Stimulated activated CD8-positive, alpha-beta memory T cell treated with anti-CD3 and anti-CD28 coated beads, Interleukin-7, amount 100 ng/mL, for 24 hours (primary cell): ENCODE measurements around the gene MIER1.
A peak's percentile ranks its signal among the peaks of the same experiment; 100 is the strongest.
"Not testable (repeated sequence)": the region's sequence is repeated elsewhere in the genome, so short reads cannot be mapped to it uniquely, and the experiment has no call there.

Source experiments
- DNase-seq: peaks from one replicate; pipeline ENCODE4 v3.0.0-alpha.2; 2020; ENCODE audit warnings: low read depth

Gene MIER1

DNA sequence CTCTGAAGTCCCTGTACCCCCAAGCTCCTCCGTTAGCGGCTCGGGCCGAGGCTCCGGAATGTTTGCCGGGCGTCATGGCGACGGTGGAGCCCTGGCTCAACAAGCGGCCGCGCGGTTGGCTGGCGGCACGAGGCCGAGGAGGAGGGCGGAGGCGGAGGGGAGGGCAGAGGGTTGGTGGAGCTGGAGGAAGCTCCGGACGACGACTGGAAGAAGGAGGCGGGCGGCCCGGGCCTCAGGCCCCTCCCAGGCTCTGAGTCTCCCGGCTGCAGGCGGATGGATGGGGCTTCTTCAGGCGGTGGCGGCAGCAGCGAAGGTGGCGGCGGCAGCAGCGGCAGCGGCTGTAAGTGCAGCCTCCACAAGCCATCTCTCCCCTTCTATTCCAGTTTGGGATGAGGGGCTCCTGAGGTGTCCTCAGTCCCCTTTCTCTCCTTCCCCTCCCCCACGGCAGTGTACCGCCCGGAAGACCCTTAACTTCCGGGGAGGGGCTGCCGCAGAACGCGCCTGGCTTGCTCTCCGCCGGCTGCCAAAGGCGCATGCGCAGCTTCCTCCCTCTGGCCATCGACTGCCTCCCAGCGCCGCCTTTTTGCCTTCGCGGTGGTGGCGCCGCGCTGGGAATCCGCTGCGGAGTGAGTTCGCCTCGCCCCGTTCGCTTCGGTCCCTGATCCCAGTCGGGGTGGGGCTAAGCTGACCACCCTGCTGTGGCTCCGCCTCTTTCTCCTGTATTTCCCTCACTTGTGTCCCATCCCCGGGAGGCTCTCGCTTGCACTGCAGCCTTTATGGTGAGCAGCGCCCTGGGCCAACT is at the start of gene MIER1, which contains the start of gene DNAI4:
MIER1 (plus strand) TSS at position 235 of the 802 bp plus-strand sequence; CDS start at position 274, 39 bp downstream.
DNAI4 (minus strand) TSS at position 101 of the 802 bp plus-strand sequence; CDS start at position 76, 25 bp downstream.
- DNase-seq: peak; percentile 96

DNA sequence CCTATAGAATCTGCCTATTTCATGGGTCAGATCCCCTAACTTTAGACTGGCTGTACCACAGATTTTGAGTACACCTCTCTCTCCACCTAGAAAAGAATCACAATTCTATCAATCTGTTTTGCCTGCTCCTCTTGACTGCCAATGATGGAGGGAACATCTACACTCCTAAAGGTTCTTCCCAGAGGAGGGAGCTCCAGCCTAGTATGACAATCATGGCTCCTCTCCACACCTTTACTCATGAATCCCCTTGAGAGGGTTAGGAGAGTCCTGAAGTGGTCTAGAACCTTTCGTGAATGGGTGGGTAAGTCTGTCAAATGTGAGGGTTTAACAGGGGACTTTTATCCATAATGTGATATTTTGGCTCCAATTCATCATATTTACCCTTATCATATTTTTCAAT is 48.1 kb upstream of the MIER1 start:
- no peak for DNase-seq

DNA sequence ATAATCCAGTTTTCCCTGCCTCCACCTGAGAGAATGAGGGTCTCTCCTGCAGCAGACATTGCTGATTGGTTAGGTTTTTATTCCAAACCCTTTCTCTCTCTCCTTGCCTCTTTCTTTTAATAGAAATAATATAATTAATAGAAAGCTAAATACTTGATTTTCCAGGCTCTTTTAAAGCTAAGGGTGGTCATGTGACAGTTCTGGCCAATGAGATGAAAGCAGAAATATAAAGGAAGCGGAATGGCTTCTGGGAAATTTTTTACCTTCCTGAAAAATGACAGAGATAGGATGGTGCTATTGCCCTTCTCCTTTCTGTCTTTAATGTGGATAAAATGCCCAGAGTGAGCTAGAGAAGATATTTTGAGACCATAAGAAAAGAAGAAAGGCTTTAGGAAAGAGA is 35.8 kb upstream of the MIER1 start:
- no peak for DNase-seq

DNA sequence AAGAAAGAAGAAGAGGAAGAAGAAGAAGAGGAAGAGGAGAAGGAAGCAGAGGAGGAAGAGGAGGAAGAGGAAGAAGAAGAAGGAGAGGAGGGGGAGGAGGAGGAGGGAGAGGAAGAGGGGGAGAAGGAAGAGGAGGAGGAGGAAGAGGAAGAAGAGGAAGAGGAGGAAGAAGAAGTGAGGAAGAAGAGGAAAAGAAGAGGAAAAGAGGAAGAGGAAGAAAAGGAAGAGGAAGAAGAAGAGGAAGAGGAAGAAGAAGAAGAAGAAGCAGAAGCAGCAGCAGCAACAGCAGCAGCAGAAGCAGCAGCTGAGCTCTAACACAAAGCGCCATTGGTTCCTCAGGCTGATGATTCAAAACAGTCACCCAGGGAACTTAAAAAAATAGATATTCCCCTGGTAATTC is 34.2 kb upstream of the MIER1 start:
- DNase-seq: no peak

DNA sequence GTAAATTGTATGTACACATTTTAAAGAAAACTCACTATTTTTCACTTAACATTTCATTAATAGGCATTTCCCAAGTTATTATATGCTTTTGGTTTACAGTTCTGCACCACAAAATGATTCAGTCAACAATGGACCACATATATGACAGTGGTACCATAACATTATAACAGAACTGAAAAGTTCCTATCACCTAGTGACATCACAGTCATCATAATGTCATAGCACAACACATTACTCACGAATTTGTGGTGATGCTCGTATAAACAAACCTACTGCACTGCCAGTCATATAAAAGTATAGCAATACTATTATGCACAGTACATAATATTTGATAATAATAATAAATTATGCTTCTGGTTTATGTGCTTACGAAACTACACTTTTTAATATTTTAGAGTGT is 31.1 kb upstream of the MIER1 start:
- no peak for DNase-seq

DNA sequence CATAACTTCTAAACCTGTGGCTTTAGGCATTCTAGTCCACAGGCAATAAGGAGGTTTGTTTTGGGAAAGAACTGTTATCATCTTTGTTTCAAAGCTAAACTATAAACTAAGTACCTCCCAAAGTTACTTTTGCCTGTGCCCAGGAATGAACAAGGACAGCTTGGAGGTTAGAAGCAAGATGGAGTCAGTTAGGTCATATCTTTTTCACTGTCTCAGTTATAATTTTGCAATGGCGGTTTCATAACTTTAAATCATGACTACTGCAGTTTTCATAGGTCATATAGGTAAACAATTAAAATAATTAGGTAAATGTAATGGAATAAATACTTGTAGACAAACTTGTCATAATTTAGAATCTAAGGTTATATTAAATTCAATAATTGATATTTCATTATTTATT is 9.6 kb upstream of the MIER1 start:
- DNase-seq: not testable (repeated sequence)

DNA sequence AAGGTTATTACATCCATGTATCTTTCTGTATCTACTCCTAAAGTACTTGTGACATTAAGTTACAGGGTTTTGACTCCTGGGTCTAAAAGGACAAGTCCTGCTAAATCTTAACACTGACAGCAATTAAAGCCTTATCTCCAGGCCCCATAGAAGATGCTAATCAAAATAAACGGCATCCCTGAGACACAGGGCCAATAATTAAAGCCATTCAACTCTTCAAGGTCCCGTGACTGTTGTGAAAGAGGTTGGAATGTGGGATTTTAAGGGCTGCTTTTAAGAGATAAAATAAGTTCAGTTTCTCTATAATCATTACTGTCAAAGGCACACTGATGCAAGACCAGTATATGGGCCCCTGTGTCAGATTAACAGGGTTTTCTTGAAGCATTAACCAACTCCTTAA is 8.5 kb upstream of the MIER1 start:
- no peak for DNase-seq

DNA sequence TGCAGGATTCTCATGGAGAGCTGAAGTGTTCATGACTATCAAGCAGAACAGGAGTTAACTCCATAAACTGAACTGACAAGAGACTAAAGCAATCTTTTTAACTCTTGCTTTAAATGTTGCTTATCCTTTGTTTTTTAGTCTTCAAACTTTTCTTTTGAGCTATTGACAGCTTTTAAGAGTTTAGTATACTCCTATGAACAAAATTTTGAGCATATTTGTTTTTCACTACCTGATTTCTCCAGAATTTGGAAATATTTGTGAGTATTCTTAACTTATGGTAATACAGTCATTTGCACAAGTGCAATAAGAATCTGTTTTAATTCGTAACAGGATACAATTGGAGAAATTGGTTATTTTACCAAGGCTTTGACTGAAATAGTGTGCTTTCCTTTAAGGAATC is 7.3 kb upstream of the MIER1 start:
- no peak for DNase-seq

DNA sequence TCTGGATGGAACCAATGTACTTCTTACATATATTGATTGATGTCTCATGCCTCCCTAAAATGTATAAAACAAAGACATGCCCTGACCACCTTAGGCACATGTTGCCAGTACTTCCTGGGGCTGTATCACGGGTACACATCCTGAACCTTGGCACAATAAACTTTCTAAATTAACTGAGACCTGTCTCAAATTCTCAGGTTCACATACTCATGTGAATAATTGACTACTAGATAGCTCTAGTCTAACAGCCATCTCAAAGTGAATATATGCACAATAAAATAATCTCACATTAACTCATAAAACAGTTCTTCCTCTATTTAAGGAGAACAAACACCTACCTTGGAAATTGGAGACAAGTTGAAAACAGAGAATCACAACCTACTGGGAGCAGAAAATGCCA is 5.7 kb upstream of the MIER1 start:
- no peak for DNase-seq

DNA sequence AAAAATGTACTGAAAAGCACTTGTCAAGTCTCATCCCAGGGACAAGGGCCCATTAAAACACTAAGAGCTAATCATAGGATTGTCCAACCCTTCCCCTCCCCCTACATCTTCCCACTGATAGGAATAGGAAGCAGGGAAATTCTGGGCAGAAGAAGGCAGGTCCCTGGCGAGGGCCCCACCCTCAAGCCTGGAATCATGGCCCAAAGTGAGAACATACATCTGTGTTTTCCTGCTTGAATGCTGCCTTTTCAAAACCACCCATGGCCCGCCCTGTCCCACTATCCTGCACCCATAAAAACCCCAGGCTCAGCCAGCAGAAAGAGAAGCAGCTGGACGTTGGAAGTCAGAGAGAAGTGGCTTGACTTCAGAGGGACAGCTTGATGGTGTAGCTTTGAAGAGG is 5.0 kb upstream of the MIER1 start:
- no peak for DNase-seq

DNA sequence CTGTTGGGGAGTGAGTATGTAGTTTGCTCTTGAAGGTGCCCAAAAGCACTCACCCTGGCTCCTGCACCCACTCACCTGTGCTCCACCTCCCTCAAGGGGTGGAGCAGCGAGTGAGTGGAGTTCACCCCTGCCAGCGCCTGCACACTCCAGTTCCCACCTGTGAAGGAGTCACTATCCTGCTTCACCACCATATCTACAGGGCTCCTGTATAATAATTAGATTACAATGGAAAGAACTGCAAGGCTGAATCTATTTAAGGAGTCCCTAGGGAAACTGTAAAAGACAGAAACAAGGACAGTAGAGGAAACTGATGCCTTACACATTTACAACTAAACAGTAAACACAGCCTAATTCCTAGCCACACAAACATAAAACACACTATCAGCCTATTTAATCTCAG is 4.2 kb upstream of the MIER1 start:
- no peak for DNase-seq

DNA sequence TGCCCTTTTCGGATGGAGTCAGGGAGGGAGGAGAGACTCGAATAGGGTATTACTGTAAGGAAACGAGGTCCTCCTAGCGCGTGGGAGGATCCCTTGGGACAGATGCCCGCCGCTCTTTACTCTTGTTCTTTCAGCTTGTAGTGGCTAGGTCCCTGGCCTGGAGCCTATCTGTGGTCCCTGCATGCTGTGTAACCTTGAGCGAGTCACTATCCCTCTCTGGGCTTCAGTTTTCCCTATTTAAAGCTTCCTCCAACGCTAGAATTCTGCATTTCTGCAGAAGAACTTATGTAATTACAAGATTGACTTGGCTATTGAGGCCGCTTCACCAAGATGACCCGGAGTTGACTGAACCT is 744 bp downstream of the MIER1 start:
- no peak for DNase-seq

DNA sequence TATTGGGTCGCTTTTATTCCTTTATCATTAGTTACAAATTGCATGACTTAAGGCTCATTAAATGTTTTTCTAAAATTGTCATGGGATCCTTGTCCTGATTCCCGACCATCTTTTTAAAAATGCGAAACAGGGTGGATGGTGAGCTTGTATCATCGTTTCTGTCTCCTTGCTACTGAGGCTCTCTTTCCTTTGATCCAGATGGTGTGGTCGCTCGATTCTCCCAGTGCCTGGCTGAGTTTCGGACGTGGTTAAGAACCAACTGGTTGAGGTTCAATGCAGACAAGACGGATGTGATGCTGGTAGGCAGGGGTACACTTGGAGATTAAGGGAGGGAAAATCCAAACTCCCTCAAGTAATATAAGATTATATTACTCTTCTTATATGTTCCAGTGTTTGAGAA is 1.2 kb downstream of the MIER1 start:
- DNase-seq: no peak

DNA sequence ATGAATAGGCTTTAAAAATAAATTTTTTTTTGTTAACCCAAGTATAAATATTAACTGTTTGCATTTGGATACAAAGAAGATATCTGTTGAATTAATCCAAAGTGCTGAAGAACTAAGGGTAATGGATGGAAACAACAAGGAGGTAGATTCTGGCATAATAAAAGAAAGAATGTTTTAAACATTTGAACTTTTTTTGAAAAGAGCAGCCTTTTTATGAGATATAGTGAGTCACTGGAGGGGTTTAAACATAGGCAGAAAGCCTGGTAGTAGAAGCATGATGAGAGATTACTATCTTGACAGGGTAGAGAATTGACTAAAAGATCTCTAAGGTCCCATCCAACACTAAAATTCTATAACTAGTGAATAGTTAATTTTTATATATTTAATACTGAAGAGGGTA is 2.7 kb downstream of the MIER1 start:
- no peak for DNase-seq

DNA sequence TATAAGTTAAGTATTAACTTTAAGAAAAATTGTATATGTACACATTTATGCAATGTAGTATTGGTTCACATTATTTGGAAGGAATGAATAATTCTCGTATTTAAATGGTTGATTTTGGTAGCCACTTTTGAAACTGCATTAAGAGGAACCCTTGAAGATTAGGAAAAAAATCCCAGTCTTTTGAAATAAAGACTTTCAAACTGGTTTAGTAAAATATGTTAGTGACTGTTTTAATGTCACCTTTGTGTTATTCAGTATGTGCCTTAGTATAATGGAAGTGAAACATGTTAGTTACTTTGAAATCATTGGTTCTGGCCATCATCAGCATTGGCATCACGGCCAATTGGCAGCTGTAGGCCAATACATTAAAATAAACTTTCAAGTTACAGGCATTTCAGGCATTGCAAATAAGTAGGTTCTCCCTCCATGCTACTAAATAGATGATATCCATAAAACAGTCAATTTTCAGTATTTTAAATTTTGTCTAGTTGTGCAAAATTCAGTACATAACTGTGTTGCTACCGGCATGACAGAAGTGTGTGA is 4.4 kb downstream of the MIER1 start:
- DNase-seq: no peak

DNA sequence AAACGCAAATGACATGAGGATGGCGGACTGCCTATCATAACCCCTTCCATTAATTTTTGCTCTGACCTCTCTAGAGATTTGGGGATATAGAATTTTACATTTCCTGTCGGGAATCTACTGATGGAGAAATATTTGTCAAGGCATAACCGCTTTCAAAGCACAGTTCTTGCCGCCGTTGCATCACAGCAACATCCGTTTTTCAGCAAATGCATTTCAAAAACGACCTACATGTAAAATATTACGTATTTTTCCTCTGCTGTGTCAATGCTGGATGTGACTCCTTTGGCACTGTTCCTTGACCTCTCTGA is 4.9 kb downstream of the MIER1 start:
- no peak for DNase-seq

DNA sequence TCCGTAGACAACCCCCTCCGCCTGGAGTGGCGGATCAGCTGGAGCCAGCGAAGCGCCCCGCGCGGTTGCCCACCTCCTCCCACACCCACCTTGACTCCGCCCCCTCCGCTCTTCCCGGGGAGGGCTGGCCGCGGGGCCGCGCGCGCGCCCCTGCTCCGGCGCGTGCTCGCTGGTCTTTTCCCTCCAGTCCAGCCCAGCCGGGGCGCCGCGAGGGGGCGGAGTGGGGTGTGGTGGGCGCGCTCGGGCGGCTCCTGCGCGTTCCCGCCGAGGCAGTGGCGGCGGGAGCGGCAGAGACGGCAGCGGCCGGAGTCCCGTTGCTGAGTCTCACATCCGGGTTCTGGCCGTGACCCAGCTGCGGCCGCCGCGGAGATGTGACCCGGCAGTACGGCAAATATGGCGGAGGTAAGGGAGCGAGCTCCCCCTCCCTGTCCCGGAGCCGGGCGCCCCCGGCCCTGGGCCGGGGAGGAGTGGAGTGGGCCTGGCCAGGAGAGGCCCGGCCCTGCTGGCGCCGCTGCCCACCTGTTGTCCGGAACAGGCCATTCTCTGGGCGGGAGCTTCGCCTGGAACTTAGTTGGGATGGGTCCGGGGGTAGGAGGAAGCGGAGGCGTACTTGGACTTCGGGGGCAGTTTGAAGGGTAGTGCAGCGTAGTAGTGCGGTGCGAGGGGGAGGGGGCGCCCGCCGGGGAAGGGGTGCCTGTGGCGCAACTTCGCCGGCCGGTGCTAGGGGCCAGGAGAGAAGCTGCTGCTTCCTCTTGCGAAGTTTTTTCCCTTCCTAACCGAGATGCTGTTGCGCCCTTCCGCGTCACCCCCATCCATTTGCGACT is 5.4 kb downstream of the MIER1 start:
- peak; percentile 84 for DNase-seq

DNA sequence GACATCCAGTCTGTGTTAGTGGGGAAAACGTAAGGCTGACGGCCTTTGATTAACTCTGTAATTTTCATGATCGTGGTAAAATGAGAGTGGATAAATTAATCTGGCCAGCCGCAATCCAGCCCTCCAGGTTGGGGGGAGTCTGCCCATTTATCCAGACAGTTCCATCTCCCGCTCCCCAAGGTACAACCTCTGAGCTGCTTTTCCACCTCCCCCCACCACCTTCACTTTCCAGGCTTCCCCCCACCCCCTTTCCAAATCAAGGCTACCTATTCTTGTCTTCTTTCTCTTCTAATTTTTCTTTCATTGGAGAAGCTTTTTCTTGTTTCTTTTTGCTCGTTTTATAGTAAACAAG is 6.0 kb downstream of the MIER1 start:
- no peak for DNase-seq

DNA sequence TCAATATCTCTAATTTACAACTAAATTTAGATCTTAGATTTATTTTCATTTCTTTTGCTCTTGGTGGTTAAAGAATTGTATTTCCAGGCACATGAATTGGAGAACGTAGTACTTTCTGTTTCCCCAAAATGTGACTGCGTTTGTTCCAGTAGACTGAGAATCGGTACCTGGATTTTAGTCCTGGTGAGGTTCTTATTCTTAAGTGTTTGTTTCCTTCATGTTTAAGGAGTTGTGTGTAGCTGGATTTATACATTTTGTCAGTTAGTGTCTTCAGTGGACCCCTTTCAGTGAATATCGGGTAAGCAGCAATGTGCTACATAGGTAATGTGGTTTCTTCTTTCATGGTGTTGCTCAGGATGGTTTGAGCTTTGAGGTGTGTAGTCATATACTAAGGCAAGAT is 6.8 kb downstream of the MIER1 start:
- no peak for DNase-seq

DNA sequence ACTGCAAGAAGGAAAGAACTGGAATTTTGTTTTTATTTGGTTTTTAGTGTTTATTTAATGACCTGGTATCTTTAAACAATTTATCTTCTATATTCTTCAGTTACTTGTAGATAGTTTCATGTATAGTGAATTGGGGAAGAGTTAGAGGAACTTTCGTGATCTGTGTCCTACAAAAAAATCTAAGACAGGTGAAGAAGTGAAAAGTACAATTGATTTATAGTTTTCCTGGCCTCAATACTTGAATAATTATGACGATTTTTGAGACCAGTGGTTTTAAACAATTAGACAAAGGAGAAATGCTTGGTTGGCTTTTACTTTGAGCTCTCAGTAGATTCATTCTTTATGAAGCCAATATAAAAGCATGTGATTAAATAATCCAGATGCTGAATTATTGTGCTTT is 7.5 kb downstream of the MIER1 start:
- no peak for DNase-seq

DNA sequence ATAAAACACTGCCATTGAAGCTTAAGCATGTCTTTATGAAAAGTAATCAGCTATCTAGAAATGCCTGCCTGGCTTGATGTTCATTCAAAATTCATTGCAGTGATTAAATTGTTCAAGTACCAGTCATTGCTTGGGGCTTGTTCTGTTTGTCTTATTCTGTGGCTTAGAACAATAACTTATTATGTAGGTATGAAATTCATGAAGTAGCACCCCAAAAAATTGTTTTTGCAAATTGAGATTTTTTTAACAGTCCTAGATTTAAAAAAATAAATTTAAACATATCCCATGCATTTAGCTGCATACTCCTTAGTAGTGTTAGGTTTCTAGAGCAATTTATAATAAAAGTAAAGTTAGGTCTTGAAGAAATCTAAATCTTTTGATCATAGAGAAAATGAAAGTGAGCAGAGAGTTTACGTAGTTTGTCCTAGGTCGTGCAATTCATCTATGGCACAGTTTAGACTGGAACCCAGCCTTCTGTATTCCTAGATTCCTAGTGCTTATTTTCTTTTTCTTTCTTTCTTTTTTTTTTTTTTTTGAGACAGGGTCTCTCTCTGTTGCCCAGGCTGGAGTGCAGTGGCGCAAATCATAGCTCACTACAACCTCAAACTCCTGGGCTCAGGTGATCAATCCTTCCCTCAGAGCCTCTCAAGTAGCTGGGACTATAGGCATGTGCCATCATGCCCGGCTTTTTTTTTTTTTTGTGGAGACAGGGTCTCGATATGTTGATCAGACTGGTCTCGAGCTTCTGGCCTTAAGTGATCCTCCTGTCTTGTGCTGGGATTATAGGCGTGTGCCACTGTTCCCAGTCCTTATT is 9.3 kb downstream of the MIER1 start:
- DNase-seq: no peak

DNA sequence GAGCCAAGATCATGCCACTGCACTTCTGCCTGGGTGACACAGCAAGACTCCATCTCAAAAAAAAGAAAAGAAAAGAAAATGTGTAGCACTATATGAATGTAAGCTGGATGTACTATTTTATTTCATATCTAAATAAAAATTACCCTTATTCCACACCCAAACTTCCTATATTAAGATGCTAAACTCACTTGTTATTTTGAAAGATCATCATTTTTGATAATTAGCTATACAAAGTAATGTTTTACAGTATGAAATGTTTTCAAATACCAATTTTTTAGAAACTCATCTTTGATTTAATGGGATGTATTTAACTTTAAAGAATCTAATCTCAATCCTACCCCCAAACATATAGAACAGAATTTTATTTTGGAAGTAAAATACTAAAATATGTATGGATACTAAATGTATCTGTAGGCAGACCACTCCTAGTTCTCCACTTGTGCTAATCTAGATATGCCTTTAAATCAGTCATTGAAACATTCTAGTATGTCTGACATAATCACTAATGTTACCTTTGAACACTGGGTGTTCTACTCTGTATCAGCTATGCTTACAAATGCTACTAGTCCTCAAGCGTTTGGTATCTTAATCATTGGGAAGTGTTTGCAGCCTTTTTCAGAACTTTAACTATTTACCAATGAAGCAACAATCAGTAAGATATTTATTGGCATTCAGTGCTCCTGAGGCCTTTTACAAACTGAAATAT is 12.9 kb downstream of the MIER1 start:
- no peak for DNase-seq
